Stimulated activated CD8-positive, alpha-beta memory T cell treated with anti-CD3 and anti-CD28 coated beads, Interleukin-2, amount 100 ng/mL, for 48 hours (primary cell): ENCODE results near the gene CISH.
A peak's percentile ranks its signal among the peaks of the same experiment; 100 is the strongest.

ENCODE experiments used
- DNase-seq, 2 donors: peaks; one replicate each; pipeline ENCODE4 v3.0.0-alpha.2; 2020; ENCODE audit warnings: low read depth in 2 of 2

The CISH gene

DNA sequence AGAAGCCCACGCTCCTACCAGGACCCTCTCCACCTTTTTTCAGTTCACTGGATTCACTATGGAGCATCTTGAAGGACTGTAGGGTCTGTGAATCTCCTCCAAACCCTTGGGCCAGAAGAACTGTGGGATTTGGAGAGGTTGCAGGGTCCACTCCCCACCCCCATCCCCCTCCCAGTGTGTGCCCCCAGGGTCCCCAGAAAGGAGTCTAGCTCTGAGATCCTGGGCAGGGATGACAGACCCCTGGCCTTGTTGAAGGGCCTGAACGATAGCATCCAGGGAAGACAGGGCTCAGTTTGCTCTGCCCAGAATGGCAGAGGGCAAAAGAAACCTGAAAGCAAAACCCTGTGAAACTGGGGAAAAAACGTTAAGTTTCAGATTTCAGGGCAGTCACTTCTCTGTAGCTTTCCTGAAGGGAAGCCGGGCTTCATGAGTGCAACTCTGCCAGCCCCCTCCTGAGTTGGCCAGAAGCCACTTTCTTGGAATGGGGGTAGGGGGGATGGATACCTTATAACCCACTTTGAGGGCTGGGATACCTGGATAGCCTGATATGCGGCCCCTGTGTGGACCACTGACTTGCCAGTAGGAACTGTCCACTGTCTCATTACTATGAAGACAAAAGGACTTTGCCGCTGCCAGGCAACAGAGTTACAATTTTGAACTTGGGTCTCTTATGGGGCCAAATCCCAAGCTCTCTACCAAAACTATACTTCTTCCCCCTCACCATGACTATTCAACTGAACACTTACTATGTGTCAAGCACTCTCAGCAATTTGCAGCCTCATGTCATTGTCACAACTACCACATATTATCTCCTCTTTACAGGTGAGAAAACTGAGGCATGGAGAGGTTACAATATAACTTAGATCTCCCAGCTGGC lies 1.6 kb upstream of the CISH start:
- no peak for DNase-seq

DNA sequence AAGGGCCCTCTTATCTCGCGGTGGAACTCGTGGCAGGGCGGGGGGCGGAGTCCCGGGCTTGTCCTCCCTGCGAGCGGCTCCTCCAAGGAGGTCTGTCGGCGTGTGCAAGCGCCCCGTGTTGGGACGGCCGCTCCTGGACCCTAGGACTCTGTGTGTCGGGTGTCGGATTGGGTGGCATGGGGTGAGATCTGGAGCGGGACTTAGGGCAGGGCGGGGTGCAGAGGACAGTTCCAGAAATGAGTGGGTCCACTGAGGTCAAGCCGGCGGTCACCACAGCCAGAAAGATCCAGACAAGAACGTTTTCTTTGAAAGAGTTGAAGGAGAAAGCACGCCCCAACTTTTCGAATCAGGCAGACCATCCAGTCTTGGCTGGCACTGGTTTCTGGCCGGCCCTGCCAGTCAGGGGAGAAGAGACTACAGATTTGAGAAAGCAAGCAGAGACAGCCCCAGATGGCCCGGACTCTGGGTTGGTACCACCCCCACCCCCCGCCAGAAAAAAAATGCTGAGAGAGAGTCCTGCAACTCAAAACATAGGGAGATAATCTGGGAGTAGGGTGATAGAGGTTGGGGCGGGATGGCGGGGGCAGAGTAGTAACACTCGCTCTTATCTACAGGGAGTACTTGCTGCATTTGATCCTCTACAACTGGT lies 784 bp upstream of the CISH start:
- DNase-seq: no peak

DNA sequence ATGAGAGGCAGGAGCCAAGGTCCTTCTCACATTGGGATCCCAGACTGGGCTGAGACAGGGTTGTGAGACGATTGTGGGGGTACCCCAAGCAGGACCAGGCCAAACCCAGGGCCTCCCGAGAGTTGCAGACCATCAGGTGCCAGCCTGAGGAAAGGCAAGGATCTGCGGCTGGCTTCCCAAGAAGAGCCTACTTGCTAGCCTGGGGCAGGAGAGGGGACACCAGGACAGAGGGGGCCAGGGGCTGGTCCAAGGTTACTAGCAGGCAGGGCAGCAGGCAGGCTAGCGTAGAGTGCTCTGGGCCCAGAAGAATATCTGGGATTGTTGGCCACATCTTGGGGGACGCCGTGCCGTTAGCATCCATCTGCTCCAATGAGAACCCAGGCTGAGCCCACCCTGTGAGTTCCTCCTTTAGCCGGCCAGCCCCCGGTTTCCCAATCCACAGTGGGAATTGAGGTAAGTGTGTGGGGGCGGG lies 546 bp downstream of the CISH start:
- DNase-seq: no peak

DNA sequence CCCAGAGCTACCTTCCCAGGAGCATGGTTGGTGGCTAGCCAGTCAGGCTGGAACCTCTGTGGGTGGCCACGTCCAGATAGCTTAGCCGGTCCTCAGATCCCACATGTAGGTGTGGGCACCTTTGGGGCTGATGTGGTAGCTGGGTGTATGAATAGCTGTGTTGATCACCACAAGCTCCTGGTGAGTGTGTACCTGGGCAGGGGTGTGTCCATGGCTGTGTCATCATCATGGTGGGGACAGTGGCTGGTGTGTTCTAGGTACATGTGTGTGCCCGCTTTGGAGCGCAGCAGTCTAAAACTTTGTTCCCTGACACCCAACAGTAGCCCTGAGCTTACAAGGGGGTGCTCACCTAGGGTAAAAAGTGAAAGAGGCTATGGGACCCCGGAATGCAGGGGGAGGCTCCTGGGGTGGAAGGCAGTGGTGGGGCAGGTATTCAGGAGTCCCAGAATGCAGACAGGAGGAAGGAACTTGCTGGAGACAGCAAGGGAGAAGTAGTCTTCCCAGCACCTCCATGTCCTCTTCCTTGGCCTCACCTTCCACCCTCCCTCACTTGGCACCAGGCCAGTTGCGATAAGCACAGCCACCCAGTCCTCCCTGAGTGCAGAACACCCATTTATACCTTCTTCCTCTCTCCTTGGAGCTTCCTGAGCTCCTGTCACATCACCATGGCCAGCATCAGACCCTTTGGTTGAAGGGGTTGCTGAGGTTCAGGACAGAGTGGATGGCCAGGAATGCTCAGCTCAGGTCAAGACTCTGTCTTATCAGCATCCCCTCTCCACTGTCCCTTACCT lies 1.2 kb downstream of the CISH start:
- DNase-seq: no peak

DNA sequence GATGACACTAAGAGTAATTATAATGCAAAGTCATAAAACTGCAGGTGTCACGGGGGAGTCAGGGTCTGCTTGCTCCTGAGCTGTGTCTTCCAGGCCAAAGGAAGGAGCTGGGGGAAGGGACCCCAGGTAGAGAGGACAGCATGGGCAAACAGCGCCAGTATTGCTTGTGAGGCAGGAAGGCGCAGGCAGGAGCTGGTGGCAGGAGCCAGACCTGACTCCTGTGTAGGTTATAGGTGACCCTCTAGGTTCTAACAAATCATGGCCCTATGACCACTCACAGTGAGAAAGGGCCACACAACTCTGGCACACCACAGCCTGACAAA lies 1.9 kb downstream of the CISH start:
- DNase-seq: no peak

DNA sequence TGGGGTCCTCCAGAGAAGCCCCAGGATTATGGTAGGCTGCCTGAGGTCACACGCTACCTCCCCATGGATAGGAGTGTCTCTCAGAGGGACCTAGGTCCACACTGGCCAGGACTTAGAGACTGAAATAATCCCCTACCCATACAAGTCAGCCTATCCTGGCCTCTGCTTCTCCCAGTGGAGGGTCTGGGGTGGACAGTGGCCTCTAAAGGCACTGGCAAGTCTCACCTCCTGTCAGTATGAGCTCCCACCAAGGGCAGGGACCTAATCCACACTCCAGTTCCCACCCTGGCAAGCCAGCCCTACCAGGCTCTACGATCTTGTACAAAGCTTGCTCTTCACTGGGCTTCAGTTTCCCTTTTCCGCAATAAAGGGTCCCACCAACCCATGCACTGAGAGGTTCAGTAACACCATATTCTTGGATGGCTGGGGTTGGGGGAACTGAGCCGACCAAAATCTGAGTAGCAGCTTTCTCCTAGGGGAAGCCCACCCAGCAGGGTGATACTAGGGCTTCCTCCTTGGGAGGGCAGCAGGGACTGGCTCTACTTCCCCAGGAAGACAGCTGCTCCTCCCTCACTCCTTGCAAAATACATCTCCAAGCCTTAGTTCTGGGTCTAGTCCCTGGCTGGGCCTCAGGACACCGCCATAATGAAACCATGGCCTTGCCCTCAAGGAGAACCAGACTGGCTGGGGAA lies 2.4 kb downstream of the CISH start:
- DNase-seq: no peak

DNA sequence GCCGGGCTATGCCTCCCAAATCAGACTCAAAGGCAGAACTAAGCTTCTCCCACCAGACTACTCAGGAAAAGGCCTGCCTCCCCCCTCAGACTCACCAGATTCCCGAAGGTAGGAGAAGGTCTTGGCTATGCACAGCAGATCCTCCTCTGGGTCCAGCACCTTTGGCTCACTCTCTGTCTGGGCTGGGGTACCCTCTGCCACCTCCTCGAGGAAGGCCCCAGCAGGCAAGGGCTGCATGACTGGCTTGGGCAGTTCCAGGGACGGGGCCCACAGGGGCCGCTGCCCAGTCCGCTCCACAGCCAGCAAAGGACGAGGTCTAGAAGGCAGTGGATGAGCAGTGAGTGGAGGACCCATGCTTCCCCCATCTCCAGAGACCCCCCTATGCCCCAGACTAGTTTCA lies 3.3 kb downstream of the CISH start:
- DNase-seq: no peak

DNA sequence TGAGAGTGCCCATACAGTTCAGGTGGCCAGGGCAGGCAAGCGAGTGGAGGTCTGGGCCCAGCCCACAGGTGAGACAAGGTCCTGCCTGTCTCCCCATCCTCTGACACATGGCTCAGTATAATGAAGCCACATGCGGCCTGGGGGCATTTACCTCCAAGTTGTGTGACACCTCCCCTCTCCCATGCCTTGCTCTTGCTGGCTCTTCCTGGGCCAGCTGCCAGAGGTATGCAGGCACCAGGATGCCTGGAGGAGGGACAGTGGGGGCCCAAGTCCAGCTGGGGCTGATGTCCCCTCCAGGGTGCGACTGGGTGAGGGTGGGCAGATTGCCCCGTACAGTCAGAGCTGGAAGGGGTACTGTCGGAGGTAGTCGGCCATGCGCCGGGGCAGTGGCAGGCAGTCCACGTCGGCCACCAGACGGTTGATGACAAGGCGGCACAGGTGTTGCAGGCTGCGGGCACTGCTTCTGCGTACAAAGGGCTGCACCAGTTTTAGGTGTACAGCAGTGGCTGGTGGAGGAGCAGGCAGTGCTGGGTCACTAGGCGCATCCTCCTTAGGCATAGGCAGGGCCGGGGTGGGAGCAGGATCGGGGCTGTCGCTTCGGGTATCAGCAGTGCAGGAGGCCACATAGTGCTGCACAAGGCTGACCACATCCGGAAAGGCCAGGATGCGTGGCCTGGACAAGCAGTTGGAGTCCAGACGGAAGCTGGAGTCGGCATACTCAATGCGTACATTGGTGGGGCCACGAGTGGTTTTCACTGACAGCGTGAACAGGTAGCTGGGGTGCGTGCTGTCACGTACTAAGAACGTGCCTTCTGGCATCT lies 4.1 kb downstream of the CISH start:
- DNase-seq: no peak

DNA sequence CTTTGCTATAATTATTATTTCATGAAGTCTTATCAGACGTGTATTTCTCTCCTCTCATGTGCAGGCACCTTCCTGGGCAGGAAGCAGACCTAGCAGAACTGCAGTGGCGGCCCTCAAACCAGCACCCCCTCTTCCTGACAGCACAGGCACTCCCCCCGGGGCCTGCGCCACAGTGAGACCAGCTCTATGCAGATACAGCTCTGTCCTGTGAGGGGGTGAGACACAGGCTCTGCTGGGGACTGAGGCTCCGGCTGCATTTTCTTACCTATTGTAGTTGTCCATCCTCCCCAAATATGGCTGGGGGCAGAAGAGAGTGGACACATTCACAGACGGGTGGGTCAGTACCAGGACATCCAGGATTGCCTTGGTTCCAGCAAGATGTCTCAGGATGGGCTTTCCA lies 5.0 kb downstream of the CISH start:
- DNase-seq: no peak

DNA sequence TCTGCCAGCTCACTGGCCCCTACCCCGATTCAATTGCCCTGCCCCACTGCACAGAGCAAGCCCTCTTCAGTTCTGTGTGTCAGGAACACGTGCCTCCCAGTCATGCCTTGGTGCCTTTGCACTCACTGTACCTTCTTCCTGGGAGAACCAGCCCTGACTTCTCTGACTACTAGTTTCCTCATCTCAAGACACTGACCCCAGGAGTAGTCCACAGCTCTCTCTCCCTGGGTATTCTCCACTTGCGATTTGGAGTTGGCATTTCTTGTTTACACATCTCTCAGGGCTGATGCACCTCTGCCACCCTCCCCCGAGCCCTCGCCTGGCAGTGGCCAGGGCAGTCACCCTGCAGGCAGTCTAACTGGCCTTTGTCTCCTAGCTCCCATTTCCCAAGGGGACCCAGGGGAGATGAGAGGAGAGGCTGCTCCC lies 5.7 kb downstream of the CISH start:
- DNase-seq: no peak

DNA sequence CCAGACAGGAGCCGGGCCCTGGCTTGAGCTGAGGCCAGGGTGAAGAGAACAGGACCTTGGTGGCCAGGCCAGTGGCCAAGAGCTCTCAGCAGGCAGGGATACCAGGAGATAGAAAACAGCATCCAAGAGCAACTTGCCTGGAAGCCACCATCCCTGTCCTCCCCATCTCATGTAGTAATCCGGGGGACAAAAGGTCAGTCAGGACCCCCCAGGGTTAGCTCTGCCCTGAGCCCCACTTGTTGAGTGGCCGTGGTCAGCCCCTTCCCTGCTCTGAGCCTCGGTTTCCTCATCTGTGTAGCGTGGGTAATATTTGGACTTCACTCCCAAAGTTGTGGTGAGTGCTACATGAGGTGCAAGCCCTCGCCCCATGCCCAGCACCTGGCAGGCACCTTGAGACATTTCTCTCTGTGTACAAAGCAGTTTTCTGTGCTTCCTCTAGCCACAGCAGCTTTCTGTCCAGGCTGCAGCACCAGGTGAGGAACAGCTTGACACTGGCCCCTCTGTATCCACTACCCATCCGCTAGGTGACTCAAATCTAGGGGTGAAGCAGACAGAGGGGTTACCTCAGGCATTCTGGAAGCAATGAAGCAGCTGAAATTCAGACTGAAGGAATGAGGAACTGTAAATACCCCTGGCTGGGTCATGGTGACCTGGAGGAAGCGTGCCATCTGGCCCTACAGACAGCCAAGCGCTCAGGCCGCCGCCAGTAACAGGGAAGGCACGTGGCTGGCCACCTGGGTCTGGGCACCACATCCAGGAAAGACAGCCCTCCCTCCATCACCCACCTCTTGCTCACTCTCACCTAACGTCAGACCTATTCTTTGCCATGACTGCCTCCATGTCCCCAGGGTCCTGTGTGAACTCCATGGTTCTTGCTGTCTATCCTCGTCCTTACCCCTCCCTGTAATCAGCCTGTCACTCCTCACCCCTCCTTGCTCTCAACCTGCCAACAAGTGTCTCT lies 6.7 kb downstream of the CISH start:
- DNase-seq: no peak

DNA sequence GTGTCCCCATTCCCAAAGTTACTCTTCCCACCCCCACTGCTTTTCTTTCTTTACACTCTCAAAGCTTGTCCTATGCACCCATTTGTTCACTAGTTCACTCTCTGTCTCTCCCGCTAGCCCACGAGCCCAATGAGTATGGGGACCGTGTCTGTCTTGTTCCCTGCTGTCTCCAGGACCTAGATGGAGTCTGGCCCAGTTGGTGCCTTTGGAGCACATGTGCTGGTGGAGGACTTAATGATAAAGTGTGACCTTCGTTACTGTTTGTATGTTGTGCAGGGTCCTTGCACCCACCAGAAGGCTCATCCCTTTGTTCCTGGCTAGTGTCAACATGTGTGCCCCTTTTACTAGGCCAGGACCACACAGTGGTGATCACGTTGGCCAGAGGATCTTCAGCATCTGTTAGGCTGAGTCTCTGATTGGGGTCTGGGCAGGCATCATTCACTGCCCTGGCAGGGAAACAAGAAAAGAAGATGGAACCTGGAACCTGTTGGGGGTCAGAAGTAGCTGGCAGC lies 7.4 kb downstream of the CISH start:
- no peak for DNase-seq

DNA sequence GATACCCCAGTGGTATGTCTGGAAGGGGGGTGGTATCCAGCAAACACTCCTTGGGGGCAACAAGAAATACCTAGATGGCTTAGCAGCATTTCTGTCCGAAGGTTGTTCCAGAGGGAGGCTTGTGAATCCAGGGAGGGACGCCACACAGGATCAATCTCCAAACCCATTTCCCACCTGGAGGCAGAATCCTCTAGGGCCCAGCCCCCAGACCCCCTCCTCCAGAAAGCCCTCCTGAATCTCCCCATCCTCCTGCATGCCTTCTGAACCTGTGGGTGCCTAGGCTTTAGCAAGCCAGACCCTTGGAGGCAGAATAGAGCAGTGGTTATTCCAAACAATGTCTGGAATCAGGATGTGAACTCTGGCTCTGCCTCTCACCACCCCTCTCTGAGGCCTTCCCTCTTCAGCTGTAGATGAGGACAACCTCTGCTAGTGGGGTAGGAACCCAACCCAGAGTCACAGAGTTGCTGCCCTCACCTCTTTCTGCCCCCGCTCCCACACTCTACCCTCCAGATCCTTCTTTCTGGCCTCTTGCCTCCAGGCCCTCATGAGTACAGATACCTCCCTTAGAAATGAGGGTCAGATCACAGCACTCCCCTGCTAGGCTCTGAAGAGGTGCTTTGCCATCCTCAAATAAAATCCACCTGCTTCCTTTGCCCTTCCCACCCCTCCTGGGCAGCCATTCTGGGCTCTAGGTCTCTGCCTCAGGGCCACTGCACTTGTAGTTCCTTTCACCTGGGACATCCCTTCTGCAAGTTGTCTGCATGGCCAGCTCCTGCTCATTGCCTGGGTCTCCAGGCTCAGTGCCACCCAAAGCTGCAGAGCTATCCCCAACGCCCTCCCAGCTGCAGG lies 8.1 kb downstream of the CISH start:
- DNase-seq: no peak

DNA sequence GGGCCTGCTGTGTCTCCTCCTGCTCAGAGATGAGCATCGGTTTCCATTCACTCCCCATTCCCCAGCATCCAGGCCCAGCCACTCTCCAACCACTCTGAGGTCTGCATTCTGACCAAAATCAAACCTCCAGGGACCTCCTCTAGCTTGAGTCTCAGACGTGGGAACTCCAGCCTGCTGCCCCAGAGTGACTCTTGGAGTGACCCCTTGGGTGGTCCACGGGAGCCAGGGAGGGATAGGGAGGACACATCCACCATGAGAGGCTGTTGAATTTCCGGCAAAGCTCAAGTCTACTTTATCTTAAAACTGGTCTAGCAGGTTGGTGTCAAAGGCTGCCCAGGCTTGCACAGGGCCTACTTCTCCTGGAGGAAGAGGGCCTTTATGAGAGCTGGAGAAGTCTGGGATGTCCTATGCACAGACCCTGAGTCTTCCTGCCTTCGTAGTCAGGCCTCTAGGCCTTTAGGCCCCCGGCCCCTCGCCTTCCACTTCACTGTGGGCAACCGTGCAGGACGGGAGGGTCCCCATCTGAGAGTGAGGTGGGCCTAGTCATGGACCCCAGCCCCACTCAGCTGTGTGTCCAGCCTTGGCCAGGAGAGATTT lies 8.9 kb downstream of the CISH start:
- no peak for DNase-seq

DNA sequence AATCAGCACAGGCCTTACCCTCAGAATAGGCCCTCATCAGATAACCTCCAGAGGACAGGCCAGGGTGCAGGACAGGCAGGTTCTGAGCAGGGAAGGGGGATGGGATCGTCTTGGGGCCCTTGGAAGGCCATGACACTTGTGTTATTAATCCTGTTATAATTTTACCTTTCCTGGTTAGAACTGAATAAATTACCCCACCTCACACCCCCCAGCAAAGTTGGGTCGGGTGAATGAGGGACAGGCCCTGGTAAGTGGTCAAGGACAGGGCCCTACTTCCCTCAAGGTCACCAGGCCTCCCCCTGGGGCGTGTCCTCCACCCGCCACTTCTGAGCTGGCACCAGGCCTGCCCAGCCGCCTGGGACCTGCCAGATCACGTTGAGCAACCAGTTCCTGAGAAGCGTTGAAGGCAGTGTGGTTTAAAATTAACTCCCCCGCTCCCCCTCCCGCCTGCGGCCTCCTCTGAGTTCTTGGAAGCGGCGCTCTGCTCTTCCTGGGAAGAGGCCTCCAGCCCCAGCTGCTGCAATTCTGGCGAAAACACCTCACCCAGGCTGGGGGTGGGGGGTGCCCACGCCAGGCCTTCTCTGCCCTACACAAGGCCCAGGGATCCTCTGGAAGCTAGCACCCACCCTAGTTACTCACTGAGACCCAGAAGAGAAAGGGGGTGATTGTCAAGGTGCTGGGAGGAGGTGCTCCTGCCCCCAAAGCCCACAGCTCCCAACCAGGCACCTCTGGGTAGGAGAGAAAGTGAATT lies 10.6 kb downstream of the CISH start:
- peak; percentile 84 to 91 for DNase-seq

DNA sequence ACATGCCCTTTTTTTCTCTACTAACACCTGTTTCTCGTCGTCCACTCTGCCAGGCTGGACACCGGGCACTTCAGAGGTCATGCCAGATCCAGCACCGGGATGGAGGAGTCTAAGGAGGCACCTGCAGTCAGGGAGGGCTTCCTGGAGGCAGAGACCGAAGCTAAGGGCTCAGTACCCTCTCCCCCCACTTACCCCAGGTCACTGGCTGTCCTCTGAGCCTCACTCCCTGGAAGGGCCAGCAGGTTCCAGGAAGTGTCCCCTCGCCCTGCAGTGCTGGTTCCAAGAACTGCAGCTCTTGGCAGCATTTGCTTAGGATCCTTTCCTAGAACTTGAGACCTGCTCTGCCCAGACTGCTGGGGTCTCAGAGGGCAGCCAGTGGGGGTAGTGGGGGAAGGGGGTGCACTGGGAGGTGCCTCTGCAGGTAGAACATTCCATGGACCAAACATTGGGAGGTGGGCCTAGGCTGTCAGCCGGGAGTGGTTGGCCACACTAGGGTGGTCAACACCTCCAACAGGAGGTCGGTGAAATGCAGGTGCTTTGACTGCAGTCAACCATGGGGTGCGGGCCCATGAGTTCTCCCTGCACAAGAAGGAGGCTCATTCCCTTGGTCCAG lies 11.3 kb downstream of the CISH start:
- no peak for DNase-seq

DNA sequence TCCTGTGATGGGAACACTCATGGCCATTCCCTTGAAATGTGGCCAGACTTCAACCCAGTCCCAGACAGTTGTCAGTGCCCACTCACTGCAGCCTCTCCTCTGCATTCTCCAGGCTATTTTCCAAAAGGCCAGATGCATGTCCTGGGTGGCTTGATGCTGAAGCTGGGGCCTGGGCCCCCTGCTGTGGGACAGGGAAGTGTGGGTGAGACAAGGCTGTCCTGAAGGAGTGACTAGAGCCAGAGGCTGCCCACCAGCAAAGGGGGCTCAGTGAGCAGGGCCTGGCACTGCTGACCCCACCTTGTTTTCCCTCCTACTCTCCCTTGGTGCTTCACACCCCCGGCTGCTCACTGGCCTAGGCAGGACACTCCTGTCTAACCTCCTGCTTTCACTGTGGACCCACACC lies 11.9 kb downstream of the CISH start:
- no peak for DNase-seq
